DOHH2 (cell line): ENCODE measurements around the gene RNF150.

ENCODE experiments used
- EZH2phosphoT487 ChIP-seq: fragments of 200-600 bp; sonication (generic); IDR thresholded peaks from 2 replicates; pipeline ENCODE4 v1.6.1; 2017; ENCODE audit warnings: borderline replicate concordance, mild to moderate bottlenecking, antibody characterized with exemption, low read length, moderate library complexity, mixed read lengths
- TF ChIP-seq, protein P1 (sequence below): fragments of 200-600 bp; sonication (generic); IDR thresholded peaks from one replicate; pipeline ENCODE4 v1.5.1; 2014; ENCODE audit warnings: antibody characterized with exemption, mild to moderate bottlenecking, low read depth, low read length; ENCODE audit not compliant: poor library complexity, severe bottlenecking

DNA sequence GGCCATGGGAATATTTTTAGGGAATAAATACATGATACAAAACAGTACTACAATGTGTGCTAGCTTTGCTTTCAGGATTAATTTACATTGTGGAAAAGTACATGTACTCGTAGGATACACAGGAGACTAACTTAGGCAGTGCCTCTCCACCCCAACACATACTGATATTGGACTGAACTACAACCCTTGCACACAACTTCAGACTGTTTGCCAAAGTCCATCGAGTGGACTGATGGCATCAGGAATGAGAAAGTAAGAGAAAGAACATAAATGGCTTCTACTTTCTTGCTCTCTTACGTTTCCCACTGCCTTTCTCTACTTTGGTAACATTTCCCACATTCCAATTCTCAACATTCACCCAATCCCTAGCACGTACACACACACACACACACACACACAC, 130.1 kb downstream of the RNF150 start:
- TF ChIP-seq, protein P1, sequence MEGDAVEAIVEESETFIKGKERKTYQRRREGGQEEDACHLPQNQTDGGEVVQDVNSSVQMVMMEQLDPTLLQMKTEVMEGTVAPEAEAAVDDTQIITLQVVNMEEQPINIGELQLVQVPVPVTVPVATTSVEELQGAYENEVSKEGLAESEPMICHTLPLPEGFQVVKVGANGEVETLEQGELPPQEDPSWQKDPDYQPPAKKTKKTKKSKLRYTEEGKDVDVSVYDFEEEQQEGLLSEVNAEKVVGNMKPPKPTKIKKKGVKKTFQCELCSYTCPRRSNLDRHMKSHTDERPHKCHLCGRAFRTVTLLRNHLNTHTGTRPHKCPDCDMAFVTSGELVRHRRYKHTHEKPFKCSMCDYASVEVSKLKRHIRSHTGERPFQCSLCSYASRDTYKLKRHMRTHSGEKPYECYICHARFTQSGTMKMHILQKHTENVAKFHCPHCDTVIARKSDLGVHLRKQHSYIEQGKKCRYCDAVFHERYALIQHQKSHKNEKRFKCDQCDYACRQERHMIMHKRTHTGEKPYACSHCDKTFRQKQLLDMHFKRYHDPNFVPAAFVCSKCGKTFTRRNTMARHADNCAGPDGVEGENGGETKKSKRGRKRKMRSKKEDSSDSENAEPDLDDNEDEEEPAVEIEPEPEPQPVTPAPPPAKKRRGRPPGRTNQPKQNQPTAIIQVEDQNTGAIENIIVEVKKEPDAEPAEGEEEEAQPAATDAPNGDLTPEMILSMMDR, result no peak
- no peak for TF ChIP-seq EZH2phosphoT487
